Neural progenitor cell (in vitro differentiated cells): ENCODE measurements around the gene HYOU1. TPM values are rescaled to one million over a fixed set of nuclear protein-coding genes. Genes with fewer than 3 reads are reported as not detected.

Source experiments
- DNase-seq: peaks from one replicate; pipeline ENCODE4 v3.0.0-alpha.2; 2016; ENCODE audit warnings: low spot score
- H2AFZ ChIP-seq: fragments of 200-600 bp; sonication (generic); replicated peaks from 2 replicates; pipeline ENCODE4 v1.6.1; 2016; ENCODE audit warnings: antibody characterized with exemption
- H3F3A ChIP-seq: fragments of 200-600 bp; sonication (generic); 2 replicates; pipeline ENCODE4 v1.6.1; 2016; ENCODE audit warnings: antibody characterized with exemption, low read depth
- H3K27ac ChIP-seq: fragments of 200-600 bp; sonication (generic); 2 replicates; pipeline ENCODE4 v1.5.1; 2016; ENCODE audit warnings: mild to moderate bottlenecking
- H3K27me3 ChIP-seq: fragments of 200-600 bp; sonication (generic); 2 replicates; pipeline ENCODE4 v1.6.1; 2016; ENCODE audit warnings: mild to moderate bottlenecking, moderate library complexity
- H3K36me3 ChIP-seq: fragments of 200-600 bp; sonication (generic); 2 replicates; pipeline ENCODE4 v1.5.1; 2016
- H3K4me1 ChIP-seq: fragments of 200-600 bp; sonication (generic); 2 replicates; pipeline ENCODE4 v1.6.1; 2016; ENCODE audit warnings: mixed run types
- H3K4me2 ChIP-seq: fragments of 200-600 bp; sonication (generic); 2 replicates; pipeline ENCODE4 v1.6.1; 2016
- H3K4me3 ChIP-seq: fragments of 200-600 bp; sonication (generic); 2 replicates; pipeline ENCODE4 v1.5.1; 2016
- H3K79me2 ChIP-seq: fragments of 200-600 bp; sonication (generic); 2 replicates; pipeline ENCODE4 v1.6.1; 2016; ENCODE audit warnings: low read depth
- H3K9ac ChIP-seq: fragments of 200-600 bp; sonication (generic); 2 replicates; pipeline ENCODE4 v1.6.1; 2016
- H3K9me3 ChIP-seq: fragments of 200-600 bp; sonication (generic); 2 replicates; pipeline ENCODE4 v1.5.1; 2016; ENCODE audit warnings: low read depth
- H4K20me1 ChIP-seq: fragments of 200-600 bp; sonication (generic); 2 replicates; pipeline ENCODE4 v1.6.1; 2016; ENCODE audit warnings: low read depth
- H3K27ac Mint-ChIP-seq: 3 replicates; pipeline ENCODE4 v1.8.0; 2021; ENCODE audit warnings: mixed read lengths
- H3K27me3 Mint-ChIP-seq: 2 replicates; pipeline ENCODE4 v1.8.0; 2022; ENCODE audit warnings: low read depth, mild to moderate bottlenecking, inconsistent platforms, moderate library complexity, mixed read lengths; ENCODE audit not compliant: insufficient read depth
- H3K36me3 Mint-ChIP-seq: 3 replicates; pipeline ENCODE4 v1.8.0; 2021; ENCODE audit warnings: mixed read lengths
- H3K4me1 Mint-ChIP-seq: 3 replicates; pipeline ENCODE4 v1.8.0; 2021; ENCODE audit warnings: mixed read lengths
- H3K4me3 Mint-ChIP-seq: 3 replicates; pipeline ENCODE4 v1.8.0; 2021; ENCODE audit warnings: mild to moderate bottlenecking, moderate library complexity, mixed read lengths
- H3K9me3 Mint-ChIP-seq: 3 replicates; pipeline ENCODE4 v1.8.0; 2020; ENCODE audit warnings: mixed read lengths
- EZH2 ChIP-seq: fragments of 200-600 bp; sonication (generic); IDR thresholded peaks from 2 replicates; pipeline ENCODE4 v1.6.1; 2017; ENCODE audit warnings: antibody characterized with exemption, mild to moderate bottlenecking, moderate library complexity
- EZH2phosphoT487 ChIP-seq: fragments of 200-600 bp; sonication (generic); IDR thresholded peaks from 2 replicates; pipeline ENCODE4 v1.6.1; 2017; ENCODE audit warnings: antibody characterized with exemption
- total RNA-seq: library from RNA; depleted of rRNA; stranded (reverse); fragments of >200 nt; gene quantifications from 2 replicates; pipeline ENCODE4 v1.2.3, GENCODE V29; 2015; ENCODE audit warnings: low replicate concordance
- TF ChIP-seq, protein P1 (sequence below): fragments of 200-600 bp; sonication (generic); IDR thresholded peaks from 2 replicates; pipeline ENCODE4 v1.5.1; 2017; ENCODE audit warnings: antibody characterized with exemption, mild to moderate bottlenecking

Gene HYOU1
- total RNA-seq, 1 donor from 2014 or later: 129 TPM

DNA sequence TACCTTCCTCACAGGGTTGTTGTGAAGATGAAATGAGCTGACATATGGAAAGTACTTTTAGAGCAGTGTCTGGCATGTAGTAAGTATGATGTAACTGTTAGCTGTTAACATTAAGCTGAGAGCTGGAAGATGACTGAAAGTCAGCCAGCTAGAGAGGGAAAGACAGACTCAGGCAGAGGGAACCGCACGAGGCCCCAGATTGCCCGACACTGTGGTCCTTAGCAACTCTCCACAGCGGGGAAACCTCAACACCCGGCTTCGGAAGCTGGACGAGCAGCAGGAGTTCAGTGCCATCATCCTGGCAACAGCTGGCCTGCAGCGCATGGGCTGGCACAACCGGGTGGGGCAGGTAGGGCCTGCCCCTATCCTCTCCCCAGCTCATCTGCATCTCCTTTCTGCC is 34.2 kb upstream of the HYOU1 start:
- Mint-ChIP-seq H3K4me1 (peaks cover 41% of the 10 kb centered on the region), H3K9me3 (no peaks in the 10 kb centered on the region), H3K36me3 (peaks cover 22% of the 10 kb centered on the region), H3K27me3 (peaks cover 13% of the 10 kb centered on the region), H3K27ac (no peak overlapping the region), H3K4me3 (peak overlapping the region; percentile 61)
- H3K27ac ChIP-seq: peak overlapping the region; percentile 41
- peaks cover 62% of the 10 kb centered on the region for H3K79me2 ChIP-seq
- peaks cover 54% of the 10 kb centered on the region for H4K20me1 ChIP-seq
- H3K9ac ChIP-seq: no peak overlapping the region
- H3F3A ChIP-seq: peaks cover 58% of the 10 kb centered on the region
- no peaks in the 10 kb centered on the region for H3K27me3 ChIP-seq
- no peaks in the 10 kb centered on the region for H3K36me3 ChIP-seq
- no peak for DNase-seq
- no peak overlapping the region for H2AFZ ChIP-seq
- H3K4me2 ChIP-seq: peak overlapping the region; percentile 99
- H3K9me3 ChIP-seq: no peaks in the 10 kb centered on the region
- peaks cover 21% of the 10 kb centered on the region for H3K4me1 ChIP-seq
- H3K4me3 ChIP-seq: peak overlapping the region; percentile 69
- TF ChIP-seq, protein P1, sequence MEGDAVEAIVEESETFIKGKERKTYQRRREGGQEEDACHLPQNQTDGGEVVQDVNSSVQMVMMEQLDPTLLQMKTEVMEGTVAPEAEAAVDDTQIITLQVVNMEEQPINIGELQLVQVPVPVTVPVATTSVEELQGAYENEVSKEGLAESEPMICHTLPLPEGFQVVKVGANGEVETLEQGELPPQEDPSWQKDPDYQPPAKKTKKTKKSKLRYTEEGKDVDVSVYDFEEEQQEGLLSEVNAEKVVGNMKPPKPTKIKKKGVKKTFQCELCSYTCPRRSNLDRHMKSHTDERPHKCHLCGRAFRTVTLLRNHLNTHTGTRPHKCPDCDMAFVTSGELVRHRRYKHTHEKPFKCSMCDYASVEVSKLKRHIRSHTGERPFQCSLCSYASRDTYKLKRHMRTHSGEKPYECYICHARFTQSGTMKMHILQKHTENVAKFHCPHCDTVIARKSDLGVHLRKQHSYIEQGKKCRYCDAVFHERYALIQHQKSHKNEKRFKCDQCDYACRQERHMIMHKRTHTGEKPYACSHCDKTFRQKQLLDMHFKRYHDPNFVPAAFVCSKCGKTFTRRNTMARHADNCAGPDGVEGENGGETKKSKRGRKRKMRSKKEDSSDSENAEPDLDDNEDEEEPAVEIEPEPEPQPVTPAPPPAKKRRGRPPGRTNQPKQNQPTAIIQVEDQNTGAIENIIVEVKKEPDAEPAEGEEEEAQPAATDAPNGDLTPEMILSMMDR: no peak

DNA sequence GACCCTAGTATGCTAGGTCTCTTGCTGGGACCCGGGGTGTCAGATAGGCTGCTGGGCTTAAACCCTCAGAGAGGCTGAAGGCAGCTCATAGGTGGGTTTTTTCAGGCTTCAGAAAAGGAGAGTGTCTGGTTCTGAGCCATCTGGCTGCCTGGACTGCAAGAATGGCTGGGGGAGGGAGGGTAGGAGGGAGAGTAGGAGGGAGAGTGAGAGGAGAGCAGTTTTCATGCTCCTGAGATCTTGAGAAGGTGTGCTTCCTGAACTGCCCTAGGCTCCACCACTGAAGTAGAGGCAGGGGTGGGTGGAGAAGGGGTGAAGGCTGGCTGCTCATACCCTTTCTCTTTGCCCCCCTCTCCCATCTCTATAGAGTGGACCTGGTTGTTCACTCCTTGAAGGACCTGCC is 32.3 kb upstream of the HYOU1 start:
- H3K4me3 ChIP-seq: no peak overlapping the region
- no peak for DNase-seq
- H3K36me3 ChIP-seq: no peaks in the 10 kb centered on the region
- no peak overlapping the region for H3K4me2 ChIP-seq
- peaks cover 59% of the 10 kb centered on the region for H3K79me2 ChIP-seq
- H3F3A ChIP-seq: peaks cover 61% of the 10 kb centered on the region
- no peak overlapping the region for H3K9ac ChIP-seq
- H3K9me3 Mint-ChIP-seq: no peaks in the 10 kb centered on the region
- H3K4me1 Mint-ChIP-seq: peaks cover 48% of the 10 kb centered on the region
- H3K27me3 Mint-ChIP-seq: peaks cover 11% of the 10 kb centered on the region
- peaks cover 59% of the 10 kb centered on the region for H4K20me1 ChIP-seq
- H3K9me3 ChIP-seq: no peaks in the 10 kb centered on the region
- H3K4me3 Mint-ChIP-seq: no peak overlapping the region
- H3K36me3 Mint-ChIP-seq: peaks cover 22% of the 10 kb centered on the region
- H3K27me3 ChIP-seq: no peaks in the 10 kb centered on the region
- TF ChIP-seq EZH2 (no peak), EZH2phosphoT487 (no peak)
- TF ChIP-seq, protein P1: no peak
- H3K27ac Mint-ChIP-seq: no peak overlapping the region
- peaks cover 27% of the 10 kb centered on the region for H3K4me1 ChIP-seq
- no peak overlapping the region for H3K27ac ChIP-seq
- H2AFZ ChIP-seq: no peak overlapping the region

DNA sequence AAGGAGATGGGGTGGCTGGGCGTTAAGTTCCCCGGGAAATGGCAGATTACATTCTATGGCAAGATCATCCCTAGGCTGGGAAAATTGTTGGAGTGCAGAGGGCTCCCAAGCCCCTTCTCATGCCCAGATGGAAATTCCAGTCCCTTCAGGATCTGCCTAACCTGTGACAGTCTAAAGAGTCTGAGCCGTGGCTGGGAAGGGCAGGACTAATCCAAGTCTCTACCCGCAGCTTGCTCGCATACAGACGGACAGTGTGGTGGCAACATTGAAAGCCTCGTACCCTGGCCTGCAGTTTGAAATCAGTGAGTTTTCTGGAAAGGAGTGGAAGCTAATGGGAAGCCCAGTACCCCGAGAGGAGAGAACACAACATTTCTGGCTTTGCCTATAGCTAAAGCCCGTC is 31.4 kb upstream of the HYOU1 start:
- no peak overlapping the region for H3K27ac Mint-ChIP-seq
- no peak for DNase-seq
- Histone ChIP-seq H3K9me3 (no peaks in the 10 kb centered on the region), H3K4me3 (no peak overlapping the region), H3K9ac (no peak overlapping the region), H3K36me3 (no peaks in the 10 kb centered on the region), H3K79me2 (peaks cover 50% of the 10 kb centered on the region), H3K4me2 (no peak overlapping the region), H4K20me1 (peaks cover 50% of the 10 kb centered on the region), H3F3A (peaks cover 52% of the 10 kb centered on the region), H3K4me1 (peaks cover 26% of the 10 kb centered on the region), H2AFZ (no peak overlapping the region), H3K27ac (no peak overlapping the region), H3K27me3 (no peaks in the 10 kb centered on the region)
- H3K27me3 Mint-ChIP-seq: peaks cover 8% of the 10 kb centered on the region
- H3K9me3 Mint-ChIP-seq: no peaks in the 10 kb centered on the region
- TF ChIP-seq, protein P1: no peak
- TF ChIP-seq EZH2: no peak
- no peak for TF ChIP-seq EZH2phosphoT487
- H3K36me3 Mint-ChIP-seq: peaks cover 15% of the 10 kb centered on the region
- H3K4me3 Mint-ChIP-seq: no peak overlapping the region
- H3K4me1 Mint-ChIP-seq: peaks cover 43% of the 10 kb centered on the region
